NB4 (cell line): ENCODE data around the gene CACNA2D3.

Experiments
- CTCF ChIP-seq: IDR thresholded peaks from one replicate; pipeline ENCODE4 v1.5.1; 2012; ENCODE audit warnings: low read depth, low read length
- POLR2A ChIP-seq: IDR thresholded peaks from 2 replicates; pipeline ENCODE4 v1.6.1; 2011; ENCODE audit warnings: mild to moderate bottlenecking; ENCODE audit not compliant: insufficient read length; ENCODE audit errors: extremely low read depth

DNA sequence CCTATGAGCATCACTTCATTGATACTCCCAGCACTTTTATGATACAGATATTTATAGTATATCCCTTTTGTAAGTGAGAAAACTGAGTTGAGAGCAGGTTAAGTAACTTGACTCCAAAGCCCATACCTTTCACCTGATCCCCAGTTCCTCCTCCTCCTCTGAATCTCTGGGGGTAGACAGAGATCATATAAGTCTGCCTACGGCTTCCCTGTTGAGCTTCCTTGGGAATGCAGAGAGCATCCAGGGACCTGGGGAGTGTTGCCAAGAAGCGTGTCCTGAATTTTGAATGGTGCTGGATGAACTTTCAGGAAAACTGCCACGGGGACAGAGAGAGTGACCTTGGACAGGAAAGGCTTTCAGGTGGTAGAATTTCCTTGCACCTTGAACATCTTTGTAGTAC is 537.0 kb downstream of the CACNA2D3 start:
- TF ChIP-seq CTCF (no peak), POLR2A (no peak)
